ENCODE data around the gene AP1B1. TPM values are rescaled to one million over a fixed set of nuclear protein-coding genes. Genes with fewer than 3 reads are reported as not detected.

Gene AP1B1
- total and polyA plus RNA-seq, 2 of the 4 experiments (the other 2 are of a cell fraction), result 55.7 to 70.8 TPM

DNA sequence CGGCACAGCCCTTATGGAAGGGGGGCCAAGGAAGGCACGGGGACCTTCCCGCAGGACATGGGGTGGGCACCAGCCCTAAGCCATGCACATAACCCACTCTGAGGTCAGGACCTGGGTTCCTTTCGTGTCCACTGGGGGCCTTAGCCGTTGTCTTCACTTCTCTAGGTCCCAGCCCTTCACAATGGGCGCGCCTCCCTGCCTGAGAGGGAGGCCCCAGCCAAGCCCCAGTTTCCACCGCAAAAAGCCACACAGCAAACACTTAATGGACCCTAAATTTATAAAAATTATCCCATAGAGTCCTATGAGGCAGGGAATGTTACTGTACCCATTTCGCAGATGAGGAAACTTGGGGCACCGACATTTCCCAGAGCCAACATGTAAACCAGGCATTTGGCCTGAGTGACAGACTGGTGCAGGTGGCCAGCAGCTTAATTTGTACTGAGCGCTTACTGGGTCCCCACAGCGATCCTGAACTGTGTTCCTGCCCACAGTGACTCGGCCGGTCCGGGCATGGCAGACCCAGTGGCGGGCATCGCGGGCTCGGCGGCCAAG, 80.7 kb downstream of the AP1B1 start:
- dilution Hi-C loops (cut with HindIII; ENCODE audit: low sequenced_read_pairs, unreplicated experiment), result no loop called here
- Histone ChIP-seq H2AK9ac (replicated peaks; ENCODE audit: low read depth, low read length, poor library complexity) (peak overlapping the region; percentile 99), H3K9me3 (ENCODE audit: control insufficient read depth, insufficient read depth, low read length) (no peaks in the 10 kb centered on the region), H3K14ac (replicated peaks; ENCODE audit: low read depth, low read length) (peak overlapping the region; percentile 75), H3K27ac (ENCODE audit: insufficient read depth, low read length) (peak overlapping the region; percentile 74), H3K9me1 (ENCODE audit: insufficient read depth, low read length) (peaks cover 5% of the 10 kb centered on the region; the same call in 1 of the 2 replicates), H3K9ac (ENCODE audit: low read depth, low read length) (peak overlapping the region; percentile 78), H4K91ac (ENCODE audit: insufficient read depth, low read depth, low read length) (peak overlapping the region; percentile 17; the same call in 1 of the 2 replicates), H2AFZ (replicated peaks; ENCODE audit: low read length, poor library complexity) (peak overlapping the region; percentile 81), H2BK120ac (ENCODE audit: low read depth, low read length) (peak overlapping the region; percentile 26; the same call in 1 of the 2 replicates), H4K5ac (ENCODE audit: low read depth, low read length) (peak overlapping the region; percentile 52), H3K4ac (ENCODE audit: low read depth, low read length) (peak overlapping the region; percentile 74), H3K36me3 (ENCODE audit: control insufficient read depth, insufficient read depth, low read length) (no peaks in the 10 kb centered on the region), H3K18ac (ENCODE audit: low read depth, low read length) (no peak overlapping the region), H4K8ac (ENCODE audit: low read depth in 2 of 2, low read length in 2 of 2) (peak overlapping the region in 1 of 2 experiments; percentile 75; a peak in 1 of 4 replicates), H3K4me2 (ENCODE audit: low read depth, low read length) (peak overlapping the region; percentile 88), H3K4me3 (ENCODE audit: insufficient read depth, low read depth, low read length) (peak overlapping the region; percentile 67), H3K23ac (ENCODE audit: low read depth, low read length) (peak overlapping the region; percentile 95), H4K20me1 (ENCODE audit: insufficient read depth, low read length) (peaks cover 20% of the 10 kb centered on the region), H2BK5ac (ENCODE audit: low read depth, low read length, poor library complexity, severe bottlenecking) (peak overlapping the region; percentile 22), H3K4me1 (ENCODE audit: control insufficient read depth, insufficient read depth, low read length) (peaks cover 17% of the 10 kb centered on the region), H2AK5ac (ENCODE audit: low read depth, low read length) (peak overlapping the region; percentile 52), H3K79me1 (ENCODE audit: low read depth in 1 of 2, low read length in 2 of 2) (peaks cover 8 to 42% of the 10 kb centered on the region in 2 experiments; a peak in 3 of 4 replicates), H3K56ac (ENCODE audit: extremely low read depth, insufficient read depth, low read length) (no peak overlapping the region), H2BK15ac (ENCODE audit: low read depth, low read length) (no peak overlapping the region), H2BK20ac (ENCODE audit: low read depth, low read length) (no peak overlapping the region), H3K27me3 (ENCODE audit: control insufficient read depth, insufficient read depth, low read length) (no peaks in the 10 kb centered on the region)
- WGBS, 2 experiments (ENCODE audit: extremely low coverage in 2 of 2, insufficient read length in 1 of 2), result 58% methylated on average over 7 of the region's 20 CpGs; no CpG with 5 or more reads in 1 of the 2 experiments
- intact Hi-C loops (cut with micrococcal nuclease), result no loop called here
- DNase-seq (no peak), ATAC-seq (ENCODE audit: low read depth) (no peak)
- POLR2A ChIA-PET (ENCODE audit: unreplicated experiment), result no interaction called here
- TF ChIP-seq RCOR1 (IDR thresholded peaks at IDR 0.05; ENCODE audit: insufficient replicate concordance, low read length), result no peak
- TF ChIP-seq, protein P1, sequence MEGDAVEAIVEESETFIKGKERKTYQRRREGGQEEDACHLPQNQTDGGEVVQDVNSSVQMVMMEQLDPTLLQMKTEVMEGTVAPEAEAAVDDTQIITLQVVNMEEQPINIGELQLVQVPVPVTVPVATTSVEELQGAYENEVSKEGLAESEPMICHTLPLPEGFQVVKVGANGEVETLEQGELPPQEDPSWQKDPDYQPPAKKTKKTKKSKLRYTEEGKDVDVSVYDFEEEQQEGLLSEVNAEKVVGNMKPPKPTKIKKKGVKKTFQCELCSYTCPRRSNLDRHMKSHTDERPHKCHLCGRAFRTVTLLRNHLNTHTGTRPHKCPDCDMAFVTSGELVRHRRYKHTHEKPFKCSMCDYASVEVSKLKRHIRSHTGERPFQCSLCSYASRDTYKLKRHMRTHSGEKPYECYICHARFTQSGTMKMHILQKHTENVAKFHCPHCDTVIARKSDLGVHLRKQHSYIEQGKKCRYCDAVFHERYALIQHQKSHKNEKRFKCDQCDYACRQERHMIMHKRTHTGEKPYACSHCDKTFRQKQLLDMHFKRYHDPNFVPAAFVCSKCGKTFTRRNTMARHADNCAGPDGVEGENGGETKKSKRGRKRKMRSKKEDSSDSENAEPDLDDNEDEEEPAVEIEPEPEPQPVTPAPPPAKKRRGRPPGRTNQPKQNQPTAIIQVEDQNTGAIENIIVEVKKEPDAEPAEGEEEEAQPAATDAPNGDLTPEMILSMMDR (conservative IDR thresholded peaks at IDR 0.05; ENCODE audit: low read depth, low read length), result no peak
- no peak for TF ChIP-seq FOS (IDR thresholded peaks at IDR 0.05; ENCODE audit: low read depth, low read length)
- no peak for TF ChIP-seq RFX5 (IDR thresholded peaks at IDR 0.05; ENCODE audit: low read depth, low read length)
- TF ChIP-seq POLR2A (IDR thresholded peaks at IDR 0.05; ENCODE audit: low read depth, low read length), result no peak
- CTCF ChIA-PET, result no interaction called here
- in situ Hi-C loops (cut with MboI; ENCODE audit: low sequenced_read_pairs), result no loop called here
- BruUV-seq (replicated peaks), result no TSS peak

All from IMR-90 (cell line).